ENCODE results near the gene MAP4K2. TPM values are rescaled to one million over a fixed set of nuclear protein-coding genes. Genes with fewer than 3 reads are reported as not detected.
A peak's percentile ranks its signal among the peaks of the same experiment; 100 is the strongest.

Gene MAP4K2
- total RNA-seq, 4 donors from 2014 or later: 4.3 to 14.8 (median 6.2) TPM

DNA sequence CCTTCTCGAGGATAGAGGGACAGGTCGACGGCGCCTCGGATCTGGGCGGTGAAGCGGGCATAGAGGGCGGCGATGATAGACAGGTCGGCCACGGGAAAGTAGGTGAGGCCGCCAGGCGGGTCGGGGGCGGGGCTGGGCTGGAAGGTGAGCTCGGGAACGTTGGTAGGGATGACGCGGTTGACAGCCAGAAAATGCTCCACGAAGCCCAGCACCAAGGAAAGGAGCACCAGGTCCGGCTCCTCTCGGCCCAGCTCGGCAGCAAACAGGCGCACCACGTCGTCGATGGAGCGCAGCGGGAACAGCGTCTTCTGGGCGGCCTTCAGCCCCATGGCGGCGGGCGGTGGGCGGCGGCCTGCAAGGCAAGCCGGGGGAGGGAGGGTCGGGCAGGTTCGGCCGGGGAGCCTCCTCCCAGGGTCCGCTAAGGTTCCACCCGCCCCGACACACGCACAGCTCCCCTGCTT, 6.8 kb upstream of the MAP4K2 start:
- peak overlapping the region; percentile 78 to 91 (median 84) for H3K4me3 ChIP-seq
- TF ChIP-seq, protein P1, sequence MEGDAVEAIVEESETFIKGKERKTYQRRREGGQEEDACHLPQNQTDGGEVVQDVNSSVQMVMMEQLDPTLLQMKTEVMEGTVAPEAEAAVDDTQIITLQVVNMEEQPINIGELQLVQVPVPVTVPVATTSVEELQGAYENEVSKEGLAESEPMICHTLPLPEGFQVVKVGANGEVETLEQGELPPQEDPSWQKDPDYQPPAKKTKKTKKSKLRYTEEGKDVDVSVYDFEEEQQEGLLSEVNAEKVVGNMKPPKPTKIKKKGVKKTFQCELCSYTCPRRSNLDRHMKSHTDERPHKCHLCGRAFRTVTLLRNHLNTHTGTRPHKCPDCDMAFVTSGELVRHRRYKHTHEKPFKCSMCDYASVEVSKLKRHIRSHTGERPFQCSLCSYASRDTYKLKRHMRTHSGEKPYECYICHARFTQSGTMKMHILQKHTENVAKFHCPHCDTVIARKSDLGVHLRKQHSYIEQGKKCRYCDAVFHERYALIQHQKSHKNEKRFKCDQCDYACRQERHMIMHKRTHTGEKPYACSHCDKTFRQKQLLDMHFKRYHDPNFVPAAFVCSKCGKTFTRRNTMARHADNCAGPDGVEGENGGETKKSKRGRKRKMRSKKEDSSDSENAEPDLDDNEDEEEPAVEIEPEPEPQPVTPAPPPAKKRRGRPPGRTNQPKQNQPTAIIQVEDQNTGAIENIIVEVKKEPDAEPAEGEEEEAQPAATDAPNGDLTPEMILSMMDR (IDR thresholded peaks at IDR 0.05 in 4 of 5, conservative IDR thresholded peaks at IDR 0.05 in 1 of 5): no peak
- TF ChIP-seq POLR2A (IDR thresholded peaks at IDR 0.05): no peak
- no peaks in the 10 kb centered on the region for H3K27me3 ChIP-seq
- H3K27ac ChIP-seq: peak overlapping the region; percentile 80 to 85 (median 82)
- in situ Hi-C loops (cut with MboI; ENCODE audit: low sequenced_read_pairs in 4 of 4) (no loop called here), intact Hi-C loops (cut with DNase I; ENCODE audit: low total_unique reads) (no loop called here)
- no peak for DNase-seq
- H3K9me3 ChIP-seq: no peaks in the 10 kb centered on the region
- H3K4me1 ChIP-seq: peaks cover 8 to 12% of the 10 kb centered on the region in 2 donors
- ATAC-seq: peak in 1 of 2 donors; percentile 18
- H3K36me3 ChIP-seq: peaks cover 0 to 26% of the 10 kb centered on the region in 2 donors

DNA sequence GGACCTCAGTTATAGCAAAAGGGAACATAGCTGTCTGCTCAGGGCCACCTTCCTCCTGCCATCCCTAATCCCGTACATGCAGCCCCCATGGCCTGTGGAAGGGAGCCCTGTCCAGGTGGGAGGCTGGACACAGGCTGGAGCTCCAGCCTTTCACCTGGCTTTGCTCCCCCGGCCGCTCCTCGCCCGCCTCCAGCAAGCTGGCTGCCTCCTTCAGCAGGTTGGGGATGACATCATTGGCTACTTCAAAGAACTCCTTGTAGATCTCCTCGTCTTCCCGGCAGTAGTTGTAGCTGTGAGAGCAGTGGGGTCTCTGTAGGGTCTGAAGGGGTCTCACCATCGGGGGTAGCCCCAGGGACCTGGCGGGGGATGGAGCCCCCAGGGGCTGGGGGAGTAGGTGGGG, 2.5 kb upstream of the MAP4K2 start:
- TF ChIP-seq POLR2A (IDR thresholded peaks at IDR 0.05): no peak
- TF ChIP-seq, protein P1 (IDR thresholded peaks at IDR 0.05 in 4 of 5, conservative IDR thresholded peaks at IDR 0.05 in 1 of 5): no peak
- Histone ChIP-seq H3K9me3 (no peaks in the 10 kb centered on the region), H3K4me3 (no peak overlapping the region), H3K27me3 (no peaks in the 10 kb centered on the region), H3K27ac (no peak overlapping the region), H3K36me3 (peaks cover 0 to 28% of the 10 kb centered on the region in 2 donors), H3K4me1 (peaks cover 23 to 24% of the 10 kb centered on the region in 2 donors)
- in situ Hi-C loops (cut with MboI; ENCODE audit: low sequenced_read_pairs in 4 of 4): no loop called here
- intact Hi-C loops (cut with DNase I; ENCODE audit: low total_unique reads): no loop called here
- DNase-seq (no peak), ATAC-seq (no peak)

DNA sequence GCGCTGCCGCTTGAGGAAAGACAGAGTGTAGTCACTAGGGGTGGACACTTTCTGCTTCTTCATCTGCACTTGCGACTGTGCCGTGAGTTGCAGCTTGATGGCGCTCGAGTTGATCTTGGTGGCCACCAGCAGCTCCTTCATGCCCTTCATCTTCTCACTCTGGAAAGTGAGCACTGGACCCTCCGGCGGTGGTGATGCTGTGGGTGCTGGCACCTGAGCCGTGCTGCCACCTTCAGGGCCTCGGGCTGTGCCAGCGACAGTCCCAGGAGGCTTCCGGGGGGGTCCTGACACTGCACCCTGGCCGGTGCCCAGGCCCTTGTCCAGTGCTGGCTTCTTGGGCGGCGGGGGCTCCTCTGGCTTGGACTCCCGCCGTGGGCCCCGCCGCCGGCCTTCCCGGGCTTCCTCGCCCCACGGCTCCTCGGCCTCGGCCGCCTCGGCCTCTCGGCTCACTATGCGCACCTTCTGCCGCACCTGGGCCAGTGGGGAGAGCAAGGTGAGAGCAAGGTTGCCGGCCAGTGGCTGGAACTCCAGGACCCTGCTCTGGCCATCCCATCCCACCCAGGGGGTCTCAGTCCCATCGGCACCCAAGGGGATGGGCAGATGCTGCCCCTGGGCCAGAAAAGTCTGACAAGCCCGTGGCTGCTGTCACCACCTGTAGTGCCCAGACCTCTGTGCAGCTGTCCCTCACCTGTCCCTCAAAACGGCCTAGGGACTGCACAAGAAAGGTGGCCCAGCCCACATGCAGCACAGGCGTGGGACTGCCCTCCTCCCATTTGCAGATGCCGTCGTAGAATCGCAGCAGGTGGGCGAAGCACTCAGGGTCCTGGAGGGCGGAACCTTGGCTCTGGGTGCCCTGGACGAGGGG, 1.6 kb upstream of the MAP4K2 start:
- Histone ChIP-seq H3K27me3 (no peaks in the 10 kb centered on the region), H3K4me3 (no peak overlapping the region), H3K36me3 (peaks cover 0 to 28% of the 10 kb centered on the region in 2 donors), H3K4me1 (peaks cover 20 to 21% of the 10 kb centered on the region in 2 donors), H3K27ac (peak overlapping the region; percentile 85 to 91 (median 89)), H3K9me3 (no peaks in the 10 kb centered on the region)
- DNase-seq (no peak), ATAC-seq (no peak)
- in situ Hi-C loops (cut with MboI; ENCODE audit: low sequenced_read_pairs in 4 of 4) (no loop called here), intact Hi-C loops (cut with DNase I; ENCODE audit: low total_unique reads) (no loop called here)
- TF ChIP-seq, protein P1 (IDR thresholded peaks at IDR 0.05 in 4 of 5, conservative IDR thresholded peaks at IDR 0.05 in 1 of 5): no peak
- no peak for TF ChIP-seq POLR2A (IDR thresholded peaks at IDR 0.05)

DNA sequence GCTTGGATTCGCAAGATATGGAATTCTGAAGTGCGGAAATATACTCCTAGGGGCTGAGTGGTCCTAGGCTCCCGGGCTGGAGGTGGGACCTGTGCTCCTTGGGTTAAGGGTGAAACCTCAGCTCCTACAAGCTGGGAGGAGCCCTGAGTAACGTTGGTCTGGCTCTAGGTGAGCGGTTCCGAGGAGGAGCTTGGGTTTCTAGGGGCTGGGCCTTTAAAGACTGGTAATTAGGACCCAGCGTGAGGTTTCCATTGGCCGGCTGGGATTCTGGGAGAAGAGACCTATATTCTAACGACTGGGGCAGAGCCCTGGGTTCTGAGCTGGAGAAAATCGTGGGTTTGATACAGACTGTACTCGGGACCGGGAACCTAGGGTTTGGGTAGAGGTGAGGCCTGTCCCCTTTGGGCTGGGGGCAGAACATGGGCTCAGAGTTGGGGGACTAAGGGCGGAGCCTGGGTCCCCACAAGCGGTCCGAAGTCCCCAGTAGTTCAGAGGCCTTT, 882 bp upstream of the MAP4K2 start:
- Histone ChIP-seq H3K27me3 (no peaks in the 10 kb centered on the region), H3K4me3 (peak overlapping the region; percentile 62 to 80 (median 77)), H3K9me3 (no peaks in the 10 kb centered on the region), H3K27ac (peak overlapping the region; percentile 85 to 91 (median 89)), H3K36me3 (peaks cover 0 to 28% of the 10 kb centered on the region in 2 donors), H3K4me1 (peaks cover 13 to 16% of the 10 kb centered on the region in 2 donors)
- in situ Hi-C loops (cut with MboI; ENCODE audit: low sequenced_read_pairs in 4 of 4): no loop called here
- no peak for TF ChIP-seq POLR2A (IDR thresholded peaks at IDR 0.05)
- TF ChIP-seq, protein P1 (IDR thresholded peaks at IDR 0.05 in 4 of 5, conservative IDR thresholded peaks at IDR 0.05 in 1 of 5): no peak
- ATAC-seq (peak in 1 of 2 donors; percentile 14), DNase-seq (no peak)
- intact Hi-C loops (cut with DNase I; ENCODE audit: low total_unique reads): loop anchor here (1.0 kb wide), 1 partner anchor 26 kb away; the partner anchor contains the start of gene SF1
